ENCODE data around the gene MUSK.
"Not testable (repeated sequence)": the region's sequence is repeated elsewhere in the genome, so short reads cannot be mapped to it uniquely, and the experiment has no call there.

Gene MUSK

DNA sequence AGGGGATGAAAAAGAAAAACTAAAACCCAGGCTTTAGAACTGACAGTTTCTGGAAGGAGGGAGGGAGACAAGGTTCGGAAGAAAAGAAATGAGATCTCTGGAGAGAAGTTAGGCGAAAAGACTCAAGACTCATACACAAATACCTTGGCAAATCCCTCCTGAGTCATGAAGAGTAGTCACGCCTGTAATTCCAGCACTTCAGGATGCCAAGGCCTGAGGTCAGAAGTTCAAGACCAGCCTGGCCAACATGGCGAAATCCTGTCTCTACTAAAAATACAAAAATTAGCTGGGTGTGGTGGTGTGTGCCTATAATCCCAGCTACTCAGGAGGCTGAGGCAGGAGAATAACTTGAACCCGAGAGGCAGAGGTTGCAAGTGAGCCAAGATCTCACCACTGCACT lies 27.3 kb downstream of the MUSK start:
- DNase-seq (ENCODE audit: low read depth): not testable (repeated sequence)

DNA sequence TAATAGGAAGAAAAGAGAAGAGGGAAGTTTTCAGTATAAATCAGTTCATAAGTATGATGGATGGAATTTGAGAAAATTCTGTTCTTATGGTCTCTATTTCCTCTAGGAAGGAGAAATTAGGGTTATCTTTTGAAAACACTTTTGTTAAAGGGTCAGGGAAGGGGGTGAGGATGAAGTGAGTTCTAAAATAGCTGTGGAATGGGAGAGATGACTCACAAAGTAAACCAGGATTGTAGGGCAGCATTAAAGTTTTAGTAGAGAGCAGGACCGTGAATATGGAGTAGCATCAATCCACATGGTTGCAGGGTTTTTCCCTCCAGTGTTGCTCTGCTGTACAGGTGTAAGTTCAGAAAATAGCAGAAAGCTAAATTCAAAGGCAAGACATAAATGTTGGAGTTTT lies 32.4 kb downstream of the MUSK start:
- DNase-seq (ENCODE audit: low read depth): no peak

DNA sequence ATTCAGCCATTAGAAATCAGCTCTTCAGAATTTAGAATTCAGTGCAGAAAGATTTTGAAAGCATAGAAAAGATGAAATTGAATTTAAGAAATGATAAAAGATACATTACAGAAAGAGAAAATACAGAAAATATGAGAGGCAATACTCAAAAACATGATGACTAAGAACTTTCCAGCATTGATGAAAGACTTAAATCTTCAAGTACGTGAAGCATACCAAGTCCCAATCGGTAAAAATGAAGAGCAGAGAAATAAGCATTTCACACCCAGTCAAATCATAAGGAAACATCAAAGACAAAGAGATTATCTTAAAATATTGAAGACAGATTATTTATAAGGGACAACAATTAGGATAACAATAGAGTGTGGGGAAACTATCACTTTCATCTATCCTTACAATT lies 35.1 kb downstream of the MUSK start:
- DNase-seq (ENCODE audit: low read depth): no peak

DNA sequence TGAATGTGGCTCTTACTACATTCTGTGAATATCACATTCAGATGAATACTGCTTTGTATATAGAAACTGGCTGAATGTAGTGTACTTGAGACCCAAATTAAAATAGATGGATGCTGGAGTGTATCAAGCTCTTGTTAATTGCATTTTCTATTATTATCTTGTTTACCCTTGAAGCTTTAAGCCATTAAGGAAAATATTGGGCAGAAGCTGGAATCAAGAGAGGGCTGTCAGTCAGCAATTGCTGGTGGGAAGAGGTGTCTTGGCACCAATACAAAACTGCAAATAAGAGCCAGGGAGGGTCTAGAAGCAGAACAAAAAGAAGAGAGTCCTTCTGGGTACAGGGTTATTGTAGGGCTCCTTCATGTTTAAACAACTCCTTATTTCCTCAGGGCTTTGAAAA lies 38.8 kb downstream of the MUSK start:
- DNase-seq (ENCODE audit: low read depth): no peak

DNA sequence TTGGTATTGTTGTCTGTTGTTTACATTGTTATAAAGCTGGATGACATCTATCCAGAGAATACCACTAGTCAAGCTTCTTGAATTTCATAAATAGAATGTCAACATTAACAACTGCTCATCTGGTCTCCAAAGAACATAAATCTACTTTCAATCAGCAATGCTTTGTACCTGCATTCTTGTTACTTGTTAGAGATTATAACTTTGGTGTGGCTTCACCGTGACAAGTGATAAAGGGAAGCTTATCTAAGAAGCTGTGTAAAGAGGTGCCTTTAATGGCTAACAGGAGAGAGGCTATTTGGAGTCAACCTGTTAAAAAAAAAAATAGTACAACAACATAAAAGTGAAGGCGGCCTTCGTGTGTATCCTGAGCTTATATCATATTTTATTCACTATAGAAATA lies 41.8 kb downstream of the MUSK start:
- no peak for DNase-seq (ENCODE audit: low read depth)

DNA sequence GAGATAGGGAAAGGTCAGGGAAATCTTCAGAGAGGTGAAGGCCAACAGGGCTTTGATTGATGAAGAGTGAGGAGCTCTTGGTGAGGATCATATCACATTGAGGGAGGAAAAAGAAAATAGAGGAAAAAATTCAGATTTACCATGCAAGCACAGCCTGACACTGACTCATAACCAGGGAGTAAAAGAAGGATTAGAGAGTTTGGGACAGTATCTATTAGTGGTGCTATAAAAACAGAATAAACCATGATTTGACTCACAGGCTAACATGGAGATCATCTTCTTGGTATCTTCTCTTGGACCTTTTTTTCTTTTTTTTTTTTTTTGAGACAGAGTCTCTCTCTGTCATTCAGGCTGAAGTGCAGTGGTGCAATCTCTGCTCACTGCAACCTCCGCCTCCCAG lies 44.4 kb downstream of the MUSK start:
- no peak for DNase-seq (ENCODE audit: low read depth)

DNA sequence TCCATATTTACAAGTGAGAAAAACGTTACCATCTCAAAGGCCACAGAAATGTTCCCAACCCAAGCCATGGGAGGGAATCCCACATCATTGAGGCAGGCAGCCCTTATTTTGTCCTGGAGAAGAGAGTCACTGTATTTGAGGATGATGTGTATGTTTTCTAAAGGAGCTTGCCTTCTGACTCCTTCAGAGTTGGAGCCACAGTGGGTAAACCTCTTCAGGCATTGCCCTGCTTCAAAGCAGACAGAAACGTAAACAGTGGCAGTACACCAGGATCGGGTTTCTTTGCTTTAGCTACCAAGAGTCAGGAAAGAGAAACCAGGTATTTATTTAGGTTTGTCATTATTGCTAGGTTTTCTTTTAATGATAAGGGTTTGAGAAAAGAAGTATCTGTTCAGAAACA lies 45.7 kb downstream of the MUSK start:
- DNase-seq (ENCODE audit: low read depth): no peak

DNA sequence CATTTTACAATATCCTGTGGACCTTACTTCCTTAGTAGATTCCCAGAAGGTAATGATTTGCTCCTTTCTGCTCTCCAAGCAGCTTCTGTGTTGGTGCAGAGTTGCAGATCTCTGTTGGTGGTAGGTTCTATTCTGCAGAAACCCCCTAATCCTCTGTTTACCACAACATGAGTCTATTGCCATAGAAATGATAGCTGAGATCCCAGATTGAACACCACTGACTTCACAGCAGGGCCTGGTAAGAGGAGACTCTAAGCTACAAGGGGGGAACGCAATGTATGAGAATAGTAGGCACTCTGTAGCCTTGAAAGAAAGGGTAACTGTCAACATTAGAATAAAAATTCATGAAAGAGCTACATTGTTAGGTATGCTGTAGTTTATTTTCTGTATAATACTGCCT lies 59.5 kb downstream of the MUSK start:
- DNase-seq (ENCODE audit: low read depth): no peak

DNA sequence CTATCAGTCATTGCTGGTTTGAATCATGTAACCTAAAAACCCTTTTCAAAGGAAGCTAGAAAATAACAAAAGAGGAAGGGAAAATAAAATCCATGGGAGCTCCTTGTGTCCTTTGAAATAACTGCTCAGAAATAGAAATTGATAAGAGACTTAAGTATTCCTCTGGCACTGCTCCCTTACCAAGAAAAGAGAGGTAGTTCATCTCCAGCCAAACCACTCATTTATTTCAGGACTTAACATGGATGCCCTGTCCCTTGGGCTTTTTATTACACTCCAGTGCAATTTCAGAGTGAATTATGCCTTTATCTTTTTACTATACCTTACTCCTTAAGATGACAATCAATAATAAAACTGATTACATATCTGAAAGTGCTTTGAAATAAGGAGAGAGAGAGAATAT lies 61.0 kb downstream of the MUSK start:
- no peak for DNase-seq (ENCODE audit: low read depth)

DNA sequence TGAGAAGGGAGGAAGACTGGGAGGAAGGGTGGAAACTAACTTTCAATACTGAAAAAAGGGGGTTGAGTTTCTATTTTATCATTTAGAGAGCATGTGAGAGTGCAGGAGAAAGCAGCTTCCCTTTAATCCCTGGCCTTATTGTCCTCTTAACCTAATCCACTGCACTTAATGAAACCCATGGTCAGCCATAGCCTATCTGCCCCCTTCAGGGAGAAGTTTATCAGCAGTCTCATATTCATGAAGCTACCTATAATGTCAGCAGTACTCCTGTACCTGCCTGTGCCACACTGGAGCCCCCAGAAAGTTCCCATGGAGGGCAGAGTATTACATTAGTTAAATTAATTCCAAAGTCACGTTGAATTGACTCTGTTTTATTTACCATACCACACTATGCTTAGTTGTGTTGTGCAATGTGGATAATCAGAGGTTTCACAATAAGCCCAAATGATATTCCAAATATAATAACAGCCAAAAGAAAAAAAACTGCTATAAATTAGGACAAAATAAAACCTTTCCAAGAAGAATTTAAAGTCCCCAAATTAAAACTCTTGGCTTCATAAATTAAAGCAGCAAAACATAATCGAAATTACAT lies 62.9 kb downstream of the MUSK start:
- no peak for DNase-seq (ENCODE audit: low read depth)

DNA sequence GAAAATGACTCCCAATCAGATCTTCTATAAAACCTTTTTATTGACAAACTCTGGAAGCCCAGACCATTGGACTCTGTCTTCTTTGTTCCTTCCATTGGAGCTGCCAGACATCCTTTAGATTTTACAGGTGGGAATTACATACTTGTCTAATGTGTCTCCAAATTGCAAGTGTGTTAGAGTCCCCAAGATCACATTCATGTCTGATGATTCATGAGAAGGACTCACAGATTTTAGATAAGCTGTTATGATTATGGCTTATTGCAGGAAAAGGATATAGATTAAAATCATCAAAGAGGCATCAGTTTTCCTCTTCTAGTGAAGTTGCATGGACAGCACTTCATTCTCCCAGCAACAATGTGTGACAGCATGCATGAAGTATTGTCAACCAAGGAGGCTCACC lies 70.4 kb downstream of the MUSK start:
- no peak for DNase-seq (ENCODE audit: low read depth)

DNA sequence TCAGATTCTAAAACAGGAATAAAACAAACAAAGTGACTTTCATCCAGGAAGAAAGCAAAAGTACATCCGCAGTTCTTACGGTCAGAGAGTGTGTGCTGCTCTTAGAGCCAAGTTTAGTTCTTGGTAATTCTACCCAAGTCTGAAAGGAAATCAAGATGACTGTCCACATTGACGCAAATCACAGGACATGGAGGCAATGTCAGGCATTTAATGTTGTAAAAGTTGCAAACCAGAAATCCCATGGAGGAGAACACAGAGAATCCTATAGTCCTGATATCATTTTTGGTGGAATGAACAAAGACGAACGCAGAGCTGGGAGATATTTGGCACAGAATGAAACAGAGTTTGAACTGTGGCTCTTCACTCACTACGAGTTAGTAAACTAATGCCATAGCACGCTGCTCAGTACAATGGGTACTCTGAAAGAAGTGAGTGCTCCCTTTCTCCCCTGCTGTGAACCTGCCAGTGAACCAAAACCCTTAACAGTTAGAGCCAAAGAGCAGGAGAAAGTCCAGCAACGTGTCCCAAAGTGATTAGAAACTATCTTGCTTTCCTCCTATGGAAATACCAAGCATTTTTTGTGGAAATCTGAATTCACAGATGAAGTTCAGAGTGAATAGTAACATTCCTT lies 74.3 kb downstream of the MUSK start:
- DNase-seq (ENCODE audit: low read depth): no peak

DNA sequence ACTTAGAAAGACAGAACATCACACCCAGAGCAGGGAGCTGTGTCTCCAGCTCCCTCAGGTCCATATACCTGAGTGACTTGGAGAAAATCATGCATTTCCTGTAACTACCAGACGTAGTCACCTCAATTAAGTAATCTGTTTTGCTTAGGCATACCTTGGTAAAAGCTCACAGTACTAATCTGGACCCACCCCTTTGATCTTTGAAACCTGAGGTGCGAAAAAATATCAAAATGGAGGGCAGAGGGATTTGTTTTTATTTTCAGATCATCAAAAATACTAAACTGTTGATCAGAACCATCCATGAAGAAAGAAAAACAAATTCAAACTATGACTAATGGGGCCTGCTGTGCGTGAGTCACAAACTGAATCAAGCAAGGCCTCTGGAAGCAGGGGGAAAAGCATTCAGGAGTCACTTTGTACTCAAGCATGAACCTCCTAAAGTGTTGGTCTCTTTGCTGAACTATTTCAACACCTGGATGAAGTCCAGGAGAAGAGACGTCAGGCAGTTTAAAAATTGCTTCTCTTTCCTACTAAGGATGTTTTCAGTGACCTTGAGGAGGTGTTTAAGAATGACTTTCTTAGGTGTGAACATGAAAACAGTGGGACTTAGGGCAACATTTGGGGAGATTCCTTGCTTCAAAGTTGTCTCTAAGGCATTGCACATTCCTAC lies 76.3 kb downstream of the MUSK start:
- no peak for DNase-seq (ENCODE audit: low read depth)

DNA sequence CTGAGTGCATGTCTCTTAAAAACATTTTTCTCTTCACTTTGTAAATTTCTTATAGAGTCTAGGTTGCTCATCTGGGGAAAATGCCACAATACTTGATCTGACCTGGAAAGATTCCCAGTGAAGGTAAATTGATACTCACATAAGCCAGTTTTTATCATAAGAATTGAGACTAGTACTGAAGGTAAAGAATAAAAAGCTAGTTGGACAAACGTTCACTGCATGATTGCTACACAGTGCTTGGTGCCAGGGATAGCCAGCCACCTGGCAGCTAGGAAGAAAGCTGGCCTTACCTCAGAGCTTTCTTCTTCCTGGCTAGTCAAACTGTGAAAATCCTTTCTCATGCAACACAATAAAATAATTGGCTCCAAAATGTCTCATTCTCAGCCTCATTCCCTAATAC lies 77.1 kb downstream of the MUSK start:
- no peak for DNase-seq (ENCODE audit: low read depth)

DNA sequence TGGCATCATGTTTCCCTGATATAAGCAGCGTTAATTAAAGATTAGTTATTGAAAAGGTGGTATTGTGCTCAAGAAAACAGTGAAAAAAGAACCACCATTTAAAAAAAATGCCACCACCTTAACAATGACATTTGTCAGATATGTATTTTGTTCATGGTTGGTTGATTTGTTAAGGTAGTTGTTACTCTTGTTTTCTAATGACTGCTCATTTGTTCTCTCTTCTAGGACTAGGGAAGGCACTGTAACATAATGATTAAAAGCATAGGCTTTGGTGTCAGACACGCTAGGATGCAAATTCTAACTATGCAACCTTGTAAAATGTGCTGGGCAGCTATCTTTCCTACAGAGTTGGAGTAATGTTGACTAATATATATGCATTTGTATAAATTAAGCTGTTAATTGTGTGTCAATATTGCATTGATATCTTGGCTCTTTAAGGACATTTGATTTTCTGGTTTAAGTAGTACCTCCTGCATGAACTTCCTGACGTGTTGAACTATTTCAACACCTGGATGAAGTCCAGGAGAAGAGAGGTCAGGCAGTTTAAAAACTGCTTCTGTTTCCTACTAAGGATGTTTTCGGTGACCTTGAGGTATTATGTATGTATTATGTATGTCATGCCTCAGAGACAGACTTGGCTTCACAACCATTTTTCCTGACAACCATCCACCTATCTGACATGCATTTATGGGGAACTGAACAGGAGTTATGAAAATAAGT lies 77.8 kb downstream of the MUSK start:
- no peak for DNase-seq (ENCODE audit: low read depth)

DNA sequence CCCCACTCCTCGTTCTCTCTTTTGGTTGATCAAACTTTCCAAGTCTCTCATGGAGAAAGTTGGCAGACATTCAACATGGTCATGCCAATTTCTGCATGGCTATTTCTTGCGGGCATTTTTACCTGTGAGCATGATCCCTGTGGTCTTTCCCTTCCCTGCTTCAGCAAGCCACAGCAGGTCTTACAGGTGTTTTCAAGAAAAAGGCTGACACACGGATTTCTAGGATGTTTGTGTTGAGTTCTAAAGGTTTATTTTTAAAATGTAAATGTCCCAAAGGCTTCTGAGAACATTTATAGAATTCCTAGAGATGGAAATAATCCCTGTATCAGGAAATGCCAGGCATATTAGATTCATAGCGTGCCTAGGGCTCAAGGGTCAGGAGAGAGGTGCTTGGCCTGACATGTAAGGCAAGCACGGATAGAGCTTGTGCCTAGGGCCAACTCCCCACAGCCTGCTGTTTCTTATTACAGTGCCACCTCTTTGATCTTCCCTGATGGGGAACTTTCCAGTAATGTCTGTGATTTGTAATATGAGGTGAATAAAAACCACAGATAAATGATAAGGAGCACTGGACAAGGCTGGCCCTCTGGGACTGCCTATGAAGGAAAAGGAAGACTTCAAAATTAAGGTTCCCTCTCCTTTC lies 79.8 kb downstream of the MUSK start:
- no peak for DNase-seq (ENCODE audit: low read depth)

DNA sequence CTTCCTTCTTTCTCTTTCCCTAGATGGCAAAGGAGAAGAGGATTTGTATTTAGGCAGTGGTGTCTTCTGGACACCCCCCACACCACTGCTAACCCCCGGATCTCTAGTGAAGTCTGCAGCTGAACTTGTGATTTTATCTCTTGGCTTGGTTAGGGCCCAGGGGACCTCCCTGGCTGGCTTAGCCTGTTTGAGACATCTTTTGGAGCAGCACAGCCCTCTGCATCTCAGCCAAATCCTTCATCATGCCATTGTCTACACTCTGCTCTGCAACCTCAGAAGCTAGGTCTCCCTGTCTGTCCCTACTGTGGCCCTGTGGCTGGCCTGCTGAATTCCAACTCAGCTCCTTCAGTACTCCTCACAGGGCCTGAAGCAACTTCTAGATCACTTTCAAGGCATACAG lies 81.7 kb downstream of the MUSK start:
- DNase-seq (ENCODE audit: low read depth): no peak

DNA sequence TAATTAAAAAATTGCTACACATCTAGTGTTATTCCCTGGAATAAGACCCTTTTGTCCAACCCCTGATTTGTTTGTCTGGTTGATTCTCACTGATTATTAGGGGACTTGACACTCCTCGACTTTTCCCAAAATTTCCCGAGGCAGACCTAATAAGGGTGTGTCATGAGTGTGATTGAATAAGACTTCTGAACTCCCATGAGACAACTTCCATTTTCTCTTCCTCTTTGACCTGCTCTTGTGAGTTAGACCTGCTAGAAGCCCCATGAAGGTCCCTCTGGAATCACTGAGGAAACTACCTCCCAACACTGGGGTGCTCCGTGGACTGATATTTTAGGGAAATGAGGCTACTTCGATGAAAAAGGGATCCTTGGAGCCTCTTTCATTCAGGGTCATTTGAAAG lies 83.4 kb downstream of the MUSK start:
- DNase-seq (ENCODE audit: low read depth): no peak

DNA sequence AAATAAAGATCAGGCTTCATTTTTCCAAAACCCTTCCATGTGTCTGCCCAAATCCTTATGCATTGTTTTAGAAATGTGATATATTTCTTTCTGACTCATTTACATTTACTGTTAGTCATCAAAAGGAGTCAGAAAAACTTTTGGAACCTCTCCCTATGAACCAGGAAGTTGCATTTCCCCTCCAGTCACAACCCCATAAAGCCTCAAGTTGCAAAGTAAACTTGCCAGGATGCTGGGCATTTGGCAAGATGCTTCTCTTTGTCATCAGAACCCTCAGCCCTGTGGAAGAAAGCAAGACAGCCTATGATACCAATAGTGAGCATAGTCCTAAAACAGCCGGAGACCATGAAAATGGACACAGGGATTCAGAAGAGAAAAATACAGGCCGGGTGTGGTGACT lies 84.2 kb downstream of the MUSK start:
- DNase-seq (ENCODE audit: low read depth): no peak

DNA sequence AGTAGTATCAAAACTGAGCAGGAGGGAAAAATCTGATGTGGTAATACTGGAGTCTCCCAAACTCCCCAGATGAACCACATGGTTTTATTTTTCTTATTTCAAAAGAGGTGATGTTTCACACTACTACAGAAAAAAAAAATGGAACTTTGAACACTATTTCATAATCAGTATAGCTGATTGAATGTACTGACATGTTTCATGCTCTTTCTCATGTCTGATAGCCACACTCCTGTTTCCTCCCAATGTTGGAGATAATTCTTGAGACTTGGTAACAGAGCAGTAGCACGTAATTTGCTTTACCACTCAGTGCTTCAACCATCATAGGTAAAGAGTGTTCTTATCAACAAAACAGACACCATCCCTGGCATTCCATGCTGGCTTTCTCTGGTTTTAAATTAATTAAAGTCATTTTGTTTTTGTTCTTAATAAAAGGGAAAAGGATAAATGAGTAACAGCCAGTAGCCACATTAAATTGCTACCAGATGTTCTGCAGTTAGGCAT lies 85.2 kb downstream of the MUSK start:
- DNase-seq (ENCODE audit: low read depth): no peak

DNA sequence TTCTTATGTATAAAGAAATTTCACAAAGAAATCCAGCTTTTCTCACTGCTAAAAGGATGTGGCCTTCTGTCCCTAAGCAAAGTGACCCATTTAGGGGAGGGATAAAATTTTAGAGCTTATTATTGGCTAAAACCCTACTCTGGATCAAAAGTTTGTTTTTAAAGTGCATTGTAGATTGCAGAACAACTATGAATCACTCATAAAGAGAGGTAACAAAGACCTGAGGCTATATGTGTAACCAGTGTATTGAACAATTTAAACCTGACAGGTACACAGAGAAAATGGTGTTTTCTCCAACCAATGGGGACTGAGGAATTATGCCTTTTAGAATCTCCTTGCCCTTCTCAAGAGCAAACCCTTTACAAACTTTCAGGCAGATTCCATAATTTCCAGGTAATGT lies 86.6 kb downstream of the MUSK start:
- DNase-seq (ENCODE audit: low read depth): no peak

DNA sequence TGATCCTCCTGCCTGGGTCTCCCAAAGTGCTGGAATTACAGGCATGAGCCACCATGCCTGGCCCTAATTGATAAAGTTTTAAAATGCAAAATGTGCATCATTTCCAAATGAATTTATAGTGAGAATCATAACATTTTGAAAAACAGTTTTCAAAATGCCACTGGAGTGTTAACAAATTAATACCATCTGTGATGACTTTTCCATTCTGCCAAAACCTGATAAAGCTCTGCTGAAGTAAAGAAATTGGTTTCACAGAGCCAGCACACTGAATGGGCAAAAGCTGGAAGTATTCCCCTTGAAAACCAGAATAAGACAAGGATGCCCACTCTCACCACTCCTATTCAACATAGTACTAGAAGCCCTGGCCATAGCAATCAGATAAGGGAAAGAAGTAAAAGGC lies 89.6 kb downstream of the MUSK start:
- no peak for DNase-seq (ENCODE audit: low read depth)

DNA sequence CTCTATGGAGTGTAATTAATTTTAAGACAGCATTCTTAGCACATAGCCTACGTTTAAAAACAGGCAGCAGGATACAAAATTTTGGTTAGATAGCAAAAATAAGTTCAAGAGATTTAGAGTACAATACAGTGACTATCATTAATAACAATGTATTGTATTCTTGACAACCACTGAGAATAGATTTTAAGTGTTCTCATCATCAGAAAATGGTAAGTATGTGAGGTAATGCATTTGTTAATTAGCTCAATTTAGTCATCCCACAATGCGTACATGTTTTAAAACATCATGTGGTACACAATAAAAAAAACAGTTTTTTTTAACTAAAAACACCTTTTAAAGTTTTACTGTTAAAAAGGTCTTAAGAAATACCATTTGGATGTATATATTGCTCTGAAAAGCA lies 94.2 kb downstream of the MUSK start:
- DNase-seq (ENCODE audit: low read depth): no peak

Measured in activated T-cell treated with anti-CD3 and anti-CD28 coated beads for 48 hours (primary cell).